Activated naive CD8-positive, alpha-beta T cell treated with anti-CD3 and anti-CD28 coated beads for 36 hours (primary cell): ENCODE results near the gene STN1. TPM values are rescaled to one million over a fixed set of nuclear protein-coding genes. Genes with fewer than 3 reads are reported as not detected.

ENCODE experiments used
- DNase-seq: peaks from one replicate; pipeline ENCODE4 v3.0.0; 2021
- H3K27ac Mint-ChIP-seq: one replicate; pipeline ENCODE4 v1.8.0; 2022; ENCODE audit warnings: mild to moderate bottlenecking, moderate library complexity, mixed read lengths
- H3K27me3 Mint-ChIP-seq: one replicate; pipeline ENCODE4 v1.8.0; 2022; ENCODE audit warnings: mild to moderate bottlenecking, mixed read lengths
- H3K36me3 Mint-ChIP-seq: one replicate; pipeline ENCODE4 v1.8.0; 2021; ENCODE audit warnings: mild to moderate bottlenecking, mixed read lengths
- H3K4me1 Mint-ChIP-seq: one replicate; pipeline ENCODE4 v1.8.0; 2021; ENCODE audit warnings: mixed read lengths
- H3K4me3 Mint-ChIP-seq: one replicate; pipeline ENCODE4 v1.8.0; 2022; ENCODE audit warnings: mild to moderate bottlenecking, moderate library complexity, mixed read lengths
- H3K9me3 Mint-ChIP-seq: one replicate; pipeline ENCODE4 v1.8.0; 2022; ENCODE audit warnings: mixed read lengths
- total RNA-seq, 2 experiments: library from RNA; stranded (reverse); gene quantifications; one replicate each; pipeline ENCODE4 v1.2.3, GENCODE V29; 2021

The STN1 gene
- total RNA-seq, 2 experiments from 2014 or later: 25.4 to 25.5 TPM

DNA sequence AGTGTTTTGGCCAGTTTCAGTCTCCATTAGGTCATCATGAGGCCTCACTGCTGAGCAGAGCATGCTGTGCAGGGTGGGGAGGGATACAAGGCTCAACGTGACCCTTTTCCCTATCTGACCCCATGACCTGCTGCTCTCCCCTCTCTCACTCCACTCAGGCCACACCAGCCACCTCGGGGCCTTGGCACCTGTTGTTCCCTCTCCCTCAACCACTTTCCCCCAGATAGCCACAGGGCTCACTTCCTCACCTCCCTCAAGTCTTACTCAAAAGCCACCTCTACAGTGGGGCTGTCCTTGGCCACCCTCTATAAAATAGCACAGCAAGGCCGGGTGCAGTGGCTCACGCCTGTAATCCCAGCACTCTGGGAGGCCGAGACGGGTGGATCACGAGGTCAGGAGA is 76.5 kb downstream of the STN1 start:
- H3K4me3 Mint-ChIP-seq: no peak overlapping the region
- no peaks in the 10 kb centered on the region for H3K27me3 Mint-ChIP-seq
- no peaks in the 10 kb centered on the region for H3K9me3 Mint-ChIP-seq
- DNase-seq: no peak
- peaks cover 9% of the 10 kb centered on the region for H3K4me1 Mint-ChIP-seq
- no peak overlapping the region for H3K27ac Mint-ChIP-seq
- no peaks in the 10 kb centered on the region for H3K36me3 Mint-ChIP-seq

GRCh38 chr10:103840740-103841070 is 77.3 kb downstream of the STN1 start:
- Mint-ChIP-seq H3K4me1 (peaks cover 3% of the 10 kb centered on the region), H3K36me3 (no peaks in the 10 kb centered on the region), H3K27ac (no peak overlapping the region), H3K4me3 (no peak overlapping the region), H3K9me3 (no peaks in the 10 kb centered on the region), H3K27me3 (no peaks in the 10 kb centered on the region)
- DNase-seq: no peak

DNA sequence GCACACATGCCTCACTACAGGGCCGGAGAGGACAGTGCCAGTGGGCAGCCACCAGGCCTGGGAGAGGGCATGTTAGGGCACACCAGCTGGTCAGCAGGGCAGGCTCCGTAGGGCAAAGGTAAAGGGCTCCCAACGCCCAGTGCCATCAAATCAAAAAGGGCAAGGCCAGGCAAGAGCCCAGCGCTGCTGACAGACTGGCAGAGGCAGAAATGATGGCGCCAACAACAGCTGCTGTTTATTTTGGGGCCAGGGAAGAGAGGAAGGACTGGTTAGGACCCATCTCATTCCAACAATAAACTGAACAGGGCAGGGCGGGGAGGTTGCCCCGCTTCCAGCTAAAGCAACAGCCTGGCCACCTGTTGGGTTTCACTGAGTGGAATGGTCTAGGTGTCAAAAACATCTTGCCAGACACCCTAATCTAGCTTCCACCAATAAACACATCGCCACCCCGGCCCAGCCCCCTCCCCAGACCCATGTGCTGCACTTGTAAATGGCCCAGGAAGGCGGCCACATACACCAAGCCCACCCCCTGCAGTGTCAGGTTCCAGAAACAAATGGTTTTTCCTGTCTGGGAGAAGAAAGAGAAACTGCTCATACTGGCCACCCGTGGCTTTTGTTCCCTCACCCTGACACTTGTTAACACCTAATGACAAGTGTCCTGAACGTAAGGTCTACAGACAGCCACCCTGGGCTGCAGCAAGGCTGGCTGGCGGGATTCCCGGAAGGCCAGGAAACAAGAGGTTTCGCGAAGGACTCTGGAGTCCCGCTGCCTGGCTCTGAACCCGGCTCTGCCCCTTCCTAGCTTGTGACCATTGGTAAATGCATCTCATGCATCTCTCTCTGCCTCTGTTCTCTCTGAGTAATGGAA is 77.9 kb downstream of the STN1 start:
- no peaks in the 10 kb centered on the region for H3K36me3 Mint-ChIP-seq
- H3K27ac Mint-ChIP-seq: no peak overlapping the region
- H3K9me3 Mint-ChIP-seq: no peaks in the 10 kb centered on the region
- no peak overlapping the region for H3K4me3 Mint-ChIP-seq
- H3K4me1 Mint-ChIP-seq: no peaks in the 10 kb centered on the region
- DNase-seq: no peak
- H3K27me3 Mint-ChIP-seq: no peaks in the 10 kb centered on the region

- no peak overlapping the region for H3K4me3 Mint-ChIP-seq
- no peaks in the 10 kb centered on the region for H3K36me3 Mint-ChIP-seq
- DNase-seq: no peak
- no peaks in the 10 kb centered on the region for H3K4me1 Mint-ChIP-seq
- H3K27me3 Mint-ChIP-seq: no peaks in the 10 kb centered on the region
- no peaks in the 10 kb centered on the region for H3K9me3 Mint-ChIP-seq
- H3K27ac Mint-ChIP-seq: no peak overlapping the region
These were observed 78.5 kb downstream of the STN1 start for GRCh38 chr10:103839519-103839871.

- Mint-ChIP-seq H3K36me3 (no peaks in the 10 kb centered on the region), H3K27me3 (no peaks in the 10 kb centered on the region), H3K4me1 (no peaks in the 10 kb centered on the region), H3K27ac (no peak overlapping the region), H3K4me3 (no peak overlapping the region), H3K9me3 (no peaks in the 10 kb centered on the region)
- DNase-seq: no peak
These were observed 79.0 kb downstream of the STN1 start for GRCh38 chr10:103838862-103839518.

DNA sequence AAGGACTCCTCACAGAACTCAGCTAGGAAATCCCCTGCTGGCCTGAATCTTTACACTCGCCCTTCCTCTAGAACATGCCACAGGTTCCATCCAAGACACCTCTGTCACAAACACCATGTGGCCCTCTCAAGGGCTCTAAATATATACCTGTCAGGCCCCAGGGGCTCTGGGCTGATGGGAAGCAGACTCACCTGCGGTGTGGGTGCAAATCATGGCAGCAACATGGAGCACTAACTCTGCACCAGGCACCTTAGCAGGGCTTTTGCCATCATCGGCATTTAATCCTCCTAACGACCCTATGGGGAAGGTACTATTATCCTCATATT is 80.0 kb downstream of the STN1 start:
- Mint-ChIP-seq H3K4me3 (no peak overlapping the region), H3K9me3 (no peaks in the 10 kb centered on the region), H3K4me1 (no peaks in the 10 kb centered on the region), H3K36me3 (no peaks in the 10 kb centered on the region), H3K27ac (no peak overlapping the region), H3K27me3 (no peaks in the 10 kb centered on the region)
- no peak for DNase-seq

GRCh38 chr10:103837370-103838069 is 80.5 kb downstream of the STN1 start:
- Mint-ChIP-seq H3K27me3 (no peaks in the 10 kb centered on the region), H3K9me3 (no peaks in the 10 kb centered on the region), H3K36me3 (no peaks in the 10 kb centered on the region), H3K4me3 (no peak overlapping the region), H3K27ac (no peak overlapping the region), H3K4me1 (no peaks in the 10 kb centered on the region)
- no peak for DNase-seq

DNA sequence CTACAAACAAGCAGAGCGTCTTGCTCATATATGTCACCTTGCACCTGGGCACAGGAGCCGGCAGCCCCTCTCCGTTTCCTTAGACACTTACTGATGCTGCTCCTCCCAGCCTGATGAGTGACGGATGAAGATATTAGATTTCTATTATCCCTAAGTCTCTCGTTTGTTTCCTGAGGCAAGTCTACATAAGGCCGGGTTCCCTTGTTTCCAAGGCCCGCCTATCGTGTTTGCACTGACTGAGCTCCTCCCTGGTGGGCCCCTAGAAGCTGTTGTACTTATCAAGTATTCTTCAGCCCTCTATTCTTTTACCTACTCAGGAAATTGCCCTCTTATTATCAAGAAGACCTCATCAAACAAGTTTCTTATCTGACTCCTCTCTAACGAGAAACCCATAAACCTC is 81.1 kb downstream of the STN1 start:
- no peaks in the 10 kb centered on the region for H3K27me3 Mint-ChIP-seq
- no peak for DNase-seq
- H3K36me3 Mint-ChIP-seq: peaks cover 1% of the 10 kb centered on the region
- no peak overlapping the region for H3K4me3 Mint-ChIP-seq
- no peaks in the 10 kb centered on the region for H3K4me1 Mint-ChIP-seq
- no peak overlapping the region for H3K27ac Mint-ChIP-seq
- no peaks in the 10 kb centered on the region for H3K9me3 Mint-ChIP-seq

DNA sequence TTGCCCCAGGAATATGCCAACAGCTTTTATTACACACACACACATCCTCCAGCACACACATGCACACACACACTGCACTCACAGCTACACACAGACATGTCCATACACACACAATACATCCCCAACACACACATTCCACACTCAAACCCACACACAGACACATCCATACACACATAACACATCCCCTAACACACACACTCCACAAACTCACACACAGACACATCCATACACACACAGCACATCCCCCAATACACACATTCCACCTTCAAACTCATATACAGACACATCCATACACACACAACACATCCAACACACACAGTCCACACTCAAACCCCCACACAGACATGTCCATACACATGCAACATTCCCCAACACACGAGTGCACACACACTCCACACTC is 81.7 kb downstream of the STN1 start:
- Mint-ChIP-seq H3K27me3 (no peaks in the 10 kb centered on the region), H3K4me3 (no peak overlapping the region), H3K36me3 (peaks cover 3% of the 10 kb centered on the region), H3K27ac (no peak overlapping the region), H3K9me3 (no peaks in the 10 kb centered on the region), H3K4me1 (no peaks in the 10 kb centered on the region)
- no peak for DNase-seq

- peaks cover 3% of the 10 kb centered on the region for H3K36me3 Mint-ChIP-seq
- DNase-seq: no peak
- no peaks in the 10 kb centered on the region for H3K27me3 Mint-ChIP-seq
- no peaks in the 10 kb centered on the region for H3K9me3 Mint-ChIP-seq
- no peak overlapping the region for H3K27ac Mint-ChIP-seq
- no peak overlapping the region for H3K4me3 Mint-ChIP-seq
- no peaks in the 10 kb centered on the region for H3K4me1 Mint-ChIP-seq
These were observed 82.6 kb downstream of the STN1 start for GRCh38 chr10:103835096-103836050.

DNA sequence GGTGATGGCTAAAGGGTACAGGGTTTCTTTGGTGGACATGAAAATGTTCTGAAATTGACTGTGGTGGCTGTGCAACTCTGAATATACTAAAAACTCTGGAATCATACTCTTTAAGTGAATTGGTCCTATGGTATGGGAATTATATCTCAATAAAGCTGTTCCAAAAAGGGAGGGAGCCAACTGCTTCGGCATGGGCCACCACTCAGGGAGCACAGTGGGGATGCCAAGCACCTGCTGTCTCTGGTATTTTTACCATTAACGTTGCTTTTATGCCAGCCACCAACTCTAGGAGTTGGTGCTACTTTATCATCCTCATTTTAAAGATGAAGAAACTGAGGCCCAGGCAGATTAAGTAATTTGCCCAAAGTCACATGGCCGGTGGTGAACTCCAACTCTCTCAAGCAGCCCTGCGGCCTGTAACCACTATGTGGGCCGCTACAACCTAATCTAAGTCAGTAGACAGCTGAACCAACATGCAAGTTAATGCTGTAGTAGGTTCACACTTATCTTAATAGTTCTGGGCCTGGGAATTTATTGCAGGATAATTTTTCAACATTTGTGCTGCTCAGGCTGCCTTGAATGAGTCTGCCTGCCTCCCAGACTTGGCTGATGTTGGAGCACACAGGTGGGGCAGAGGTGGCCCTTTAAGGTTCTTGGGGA is 83.4 kb downstream of the STN1 start:
- H3K27me3 Mint-ChIP-seq: no peaks in the 10 kb centered on the region
- no peak overlapping the region for H3K4me3 Mint-ChIP-seq
- DNase-seq: no peak
- no peak overlapping the region for H3K27ac Mint-ChIP-seq
- H3K36me3 Mint-ChIP-seq: peaks cover 3% of the 10 kb centered on the region
- H3K9me3 Mint-ChIP-seq: no peaks in the 10 kb centered on the region
- no peaks in the 10 kb centered on the region for H3K4me1 Mint-ChIP-seq

DNA sequence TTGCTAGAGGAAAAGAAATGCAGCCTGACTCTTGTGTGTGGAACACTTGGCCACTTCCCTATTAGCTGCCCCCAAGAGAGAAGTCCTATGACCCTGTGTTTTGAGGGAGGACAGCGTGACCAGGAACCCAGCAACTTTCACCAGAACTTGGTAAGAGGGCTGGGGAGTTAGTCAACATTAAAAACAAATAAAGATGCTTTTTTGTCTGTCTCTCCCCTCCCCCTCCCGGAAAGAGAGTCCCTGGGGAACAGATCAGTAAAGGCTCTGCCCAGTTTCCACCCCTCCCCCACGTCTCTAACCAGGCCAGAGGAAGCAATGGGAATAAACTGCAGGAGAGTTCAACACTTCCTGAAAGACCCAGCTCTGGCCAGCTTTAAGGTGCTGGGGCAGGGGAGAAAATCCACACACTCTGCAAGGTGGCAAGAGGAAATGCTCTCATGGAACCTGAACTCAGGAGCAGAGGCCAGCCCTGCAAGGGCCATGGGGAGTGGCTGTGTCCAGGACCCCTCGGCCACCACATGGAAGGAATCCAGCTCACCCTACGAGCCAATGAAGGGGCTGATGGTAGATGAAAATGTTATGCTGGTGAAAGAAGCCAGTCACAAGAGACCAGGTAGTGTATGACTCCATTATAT is 84.1 kb downstream of the STN1 start:
- Mint-ChIP-seq H3K27me3 (no peaks in the 10 kb centered on the region), H3K4me3 (no peak overlapping the region), H3K27ac (no peak overlapping the region), H3K36me3 (peaks cover 3% of the 10 kb centered on the region), H3K4me1 (no peaks in the 10 kb centered on the region), H3K9me3 (no peaks in the 10 kb centered on the region)
- DNase-seq: no peak

- no peaks in the 10 kb centered on the region for H3K9me3 Mint-ChIP-seq
- H3K36me3 Mint-ChIP-seq: peaks cover 3% of the 10 kb centered on the region
- DNase-seq: no peak
- no peaks in the 10 kb centered on the region for H3K27me3 Mint-ChIP-seq
- no peaks in the 10 kb centered on the region for H3K4me1 Mint-ChIP-seq
- no peak overlapping the region for H3K27ac Mint-ChIP-seq
- H3K4me3 Mint-ChIP-seq: no peak overlapping the region
These were observed 85.2 kb downstream of the STN1 start for GRCh38 chr10:103832806-103833205.
